Transverse colon (tissue), 3 donors: ENCODE results near the gene BANF2.

Source experiments
- POLR2A ChIP-seq: fragments of 450-650 bp; IDR thresholded peaks from one replicate; pipeline ENCODE4 v1.6.1; 2016; ENCODE audit warnings: antibody characterized with exemption, mild to moderate bottlenecking, moderate library complexity
- TF ChIP-seq, protein P1 (sequence below), 5 experiments: fragments of 200-600 bp in 3 of 5; fragments of 450-650 bp in 2 of 5; sonication (generic) in 3 of 5; IDR thresholded peaks; 1 replicate in 2 of 5; 2 replicates in 3 of 5; pipeline ENCODE4 v1.5.1; 2016 to 2017; ENCODE audit warnings: antibody characterized with exemption in 5 of 5, inconsistent platforms in 3 of 5, mild to moderate bottlenecking in 2 of 5, moderate library complexity in 1 of 5

DNA sequence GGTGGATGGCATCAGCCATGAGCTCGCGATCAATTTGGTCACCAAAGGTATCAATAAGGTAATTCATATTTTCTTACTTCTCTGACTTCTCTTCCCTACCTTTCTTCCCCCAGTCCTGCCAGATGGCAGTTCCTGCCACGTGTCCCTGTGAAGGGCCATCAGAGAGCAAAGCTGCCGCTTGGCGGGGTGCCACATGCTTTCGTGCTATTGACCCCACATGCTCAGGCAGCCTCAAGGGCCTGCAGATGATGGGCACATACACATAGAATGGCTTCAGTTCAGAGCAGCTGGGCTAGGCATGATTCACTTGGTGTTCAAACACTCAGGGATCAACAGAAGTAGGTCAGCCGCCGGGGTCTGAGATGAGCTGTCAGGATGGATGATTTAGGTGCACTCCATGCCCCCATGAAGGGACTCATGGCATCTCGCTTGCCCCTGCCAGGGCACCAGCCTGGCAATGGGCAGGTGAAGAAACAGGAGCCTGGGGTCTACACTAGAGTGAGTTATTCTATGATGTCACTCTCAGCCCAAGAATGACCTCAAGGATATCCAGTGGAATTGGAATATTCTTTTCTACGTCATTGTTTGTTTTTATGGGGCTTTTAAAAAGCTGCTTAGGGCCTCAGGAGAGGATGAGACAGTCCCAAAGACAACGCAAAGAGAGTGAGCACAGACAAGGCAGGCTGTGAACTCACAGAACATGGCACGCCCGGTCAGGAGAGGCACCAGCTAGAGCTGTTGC lies 25.5 kb downstream of the BANF2 start:
- TF ChIP-seq, protein P1, sequence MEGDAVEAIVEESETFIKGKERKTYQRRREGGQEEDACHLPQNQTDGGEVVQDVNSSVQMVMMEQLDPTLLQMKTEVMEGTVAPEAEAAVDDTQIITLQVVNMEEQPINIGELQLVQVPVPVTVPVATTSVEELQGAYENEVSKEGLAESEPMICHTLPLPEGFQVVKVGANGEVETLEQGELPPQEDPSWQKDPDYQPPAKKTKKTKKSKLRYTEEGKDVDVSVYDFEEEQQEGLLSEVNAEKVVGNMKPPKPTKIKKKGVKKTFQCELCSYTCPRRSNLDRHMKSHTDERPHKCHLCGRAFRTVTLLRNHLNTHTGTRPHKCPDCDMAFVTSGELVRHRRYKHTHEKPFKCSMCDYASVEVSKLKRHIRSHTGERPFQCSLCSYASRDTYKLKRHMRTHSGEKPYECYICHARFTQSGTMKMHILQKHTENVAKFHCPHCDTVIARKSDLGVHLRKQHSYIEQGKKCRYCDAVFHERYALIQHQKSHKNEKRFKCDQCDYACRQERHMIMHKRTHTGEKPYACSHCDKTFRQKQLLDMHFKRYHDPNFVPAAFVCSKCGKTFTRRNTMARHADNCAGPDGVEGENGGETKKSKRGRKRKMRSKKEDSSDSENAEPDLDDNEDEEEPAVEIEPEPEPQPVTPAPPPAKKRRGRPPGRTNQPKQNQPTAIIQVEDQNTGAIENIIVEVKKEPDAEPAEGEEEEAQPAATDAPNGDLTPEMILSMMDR (IDR thresholded peaks at IDR 0.05) = no peak
- TF ChIP-seq POLR2A = no peak
